CD14-positive monocyte (primary cell): ENCODE results near the gene PCDHB9. TPM values are rescaled to one million over a fixed set of nuclear protein-coding genes. Genes with fewer than 3 reads are reported as not detected.
A peak's percentile ranks its signal among the peaks of the same experiment; 100 is the strongest.
"Not testable (repeated sequence)": the region's sequence is repeated elsewhere in the genome, so short reads cannot be mapped to it uniquely, and the experiment has no call there.

Experiments used
- DNase-seq, 3 donors: peaks; one replicate each; pipeline ENCODE4 v3.0.0-alpha.2; 2011 to 2022
- H2AFZ ChIP-seq: 2 replicates; pipeline ENCODE4 v1.6.0; 2012; ENCODE audit warnings: mild to moderate bottlenecking, low read depth, low read length, inconsistent platforms; ENCODE audit not compliant: insufficient read depth, poor library complexity, severe bottlenecking
- H3K27ac ChIP-seq, 2 donors: 1 replicate in 1 of 2; 2 replicates in 1 of 2; pipeline ENCODE4 v1.5.1; 2012 to 2013; ENCODE audit warnings: low read length in 2 of 2, control low read depth in 1 of 2, inconsistent platforms in 1 of 2, low read depth in 1 of 2, mild to moderate bottlenecking in 1 of 2
- H3K27me3 ChIP-seq, 2 donors: one replicate each; pipeline versions ENCODE4 v1.6.0 to v1.6.1; 2011 to 2013; ENCODE audit warnings: low read length in 2 of 2; ENCODE audit not compliant: control insufficient read depth in 2 of 2, insufficient read depth in 2 of 2
- H3K36me3 ChIP-seq, 2 donors: replicated peaks in 1 of 2; 1 replicate in 1 of 2; 2 replicates in 1 of 2; pipeline versions ENCODE4 v1.5.1 to v1.6.1; 2012 to 2013; ENCODE audit warnings: low read length in 2 of 2, control low read depth in 1 of 2, inconsistent platforms in 1 of 2, mild to moderate bottlenecking in 1 of 2; ENCODE audit not compliant: insufficient read depth in 2 of 2, control insufficient read depth in 1 of 2
- H3K4me1 ChIP-seq, 2 donors: 1 replicate in 1 of 2; 2 replicates in 1 of 2; pipeline versions ENCODE4 v1.5.1 to v1.6.1; 2012 to 2013; ENCODE audit warnings: low read length in 2 of 2, control low read depth in 1 of 2, inconsistent platforms in 1 of 2, mild to moderate bottlenecking in 1 of 2, moderate library complexity in 1 of 2; ENCODE audit not compliant: insufficient read depth in 2 of 2, control insufficient read depth in 1 of 2
- H3K4me2 ChIP-seq: replicated peaks from 2 replicates; pipeline ENCODE3; 2012; ENCODE audit warnings: low read length, moderate library complexity, mild to moderate bottlenecking; ENCODE audit not compliant: poor library complexity, severe bottlenecking; ENCODE audit errors: extremely low read depth
- H3K4me3 ChIP-seq, 3 experiments: fragments of 200-600 bp in 1 of 3; sonication (generic) in 1 of 3; replicated peaks in 1 of 3; 1 replicate in 2 of 3; 2 replicates in 1 of 3; pipeline ENCODE4 v1.5.1; 2011 to 2013; ENCODE audit warnings: low read length in 3 of 3, mild to moderate bottlenecking in 3 of 3, control low read depth in 2 of 3, low read depth in 2 of 3, inconsistent platforms in 1 of 3, moderate library complexity in 1 of 3
- H3K79me2 ChIP-seq: 2 replicates; pipeline ENCODE4 v1.6.0; 2012; ENCODE audit warnings: mild to moderate bottlenecking, control low read depth, inconsistent platforms, low read length, moderate library complexity; ENCODE audit not compliant: insufficient read depth
- H3K9ac ChIP-seq: 2 replicates; pipeline ENCODE4 v1.6.0; 2017; ENCODE audit warnings: low read length, mild to moderate bottlenecking; ENCODE audit not compliant: insufficient read depth, poor library complexity, severe bottlenecking
- H3K9me3 ChIP-seq, 2 donors: replicated peaks in 1 of 2; 1 replicate in 1 of 2; 2 replicates in 1 of 2; pipeline versions ENCODE4 v1.5.1 to v1.6.1; 2012 to 2013; ENCODE audit warnings: low read length in 2 of 2, control low read depth in 1 of 2; ENCODE audit not compliant: control insufficient read depth in 1 of 2, insufficient read depth in 1 of 2
- H4K20me1 ChIP-seq: 2 replicates; pipeline ENCODE4 v1.6.0; 2012; ENCODE audit warnings: mild to moderate bottlenecking, low read length, control low read depth, moderate library complexity; ENCODE audit not compliant: insufficient read depth
- H3K27ac Mint-ChIP-seq, 7 donors: one replicate each; pipeline ENCODE4 v1.8.0; 2020; ENCODE audit warnings: mild to moderate bottlenecking in 7 of 7, mixed read lengths in 7 of 7, moderate library complexity in 6 of 7, inconsistent platforms in 2 of 7
- H3K27me3 Mint-ChIP-seq, 3 donors: one replicate each; pipeline ENCODE4 v1.8.0; 2021 to 2022; ENCODE audit warnings: low read depth in 3 of 3, mild to moderate bottlenecking in 3 of 3, mixed read lengths in 3 of 3, moderate library complexity in 3 of 3, inconsistent platforms in 1 of 3
- H3K36me3 Mint-ChIP-seq, 2 donors: one replicate each; pipeline ENCODE4 v1.8.0; 2020; ENCODE audit warnings: mixed read lengths in 2 of 2, inconsistent platforms in 1 of 2, mild to moderate bottlenecking in 1 of 2
- H3K4me1 Mint-ChIP-seq: one replicate; pipeline ENCODE4 v1.8.0; 2020; ENCODE audit warnings: mild to moderate bottlenecking, mixed read lengths
- H3K4me3 Mint-ChIP-seq, 2 donors: one replicate each; pipeline ENCODE4 v1.8.0; 2020; ENCODE audit warnings: mild to moderate bottlenecking in 2 of 2, mixed read lengths in 2 of 2, moderate library complexity in 1 of 2
- H3K9me3 Mint-ChIP-seq, 7 donors: one replicate each; pipeline ENCODE4 v1.8.0; 2020 to 2022; ENCODE audit warnings: mixed read lengths in 7 of 7, mild to moderate bottlenecking in 6 of 7, moderate library complexity in 6 of 7, inconsistent platforms in 2 of 7
- CTCF ChIP-seq: fragments of 200-600 bp; IDR thresholded peaks from one replicate; pipeline ENCODE4 v1.8.0; 2022; ENCODE audit warnings: antibody characterized with exemption, mild to moderate bottlenecking
- WGBS: methylation state at CpG from one replicate; pipeline ENCODE4 v1.1.5; 2013; ENCODE audit warnings: missing lambda C conversion rate; ENCODE audit not compliant: insufficient coverage; 5-methylcytosine and 5-hydroxymethylcytosine counted together
- intact Hi-C, 2 donors: fragments of 100-400 bp; cut with micrococcal nuclease; formaldehyde crosslinking; loops; one replicate each; pipeline versions ENCODE4 v1.15.0 to v1.15.1; 2023
- polyA minus RNA-seq: library from RNA; depleted of rRNA, polyadenylated mRNA; stranded (reverse); fragments of >200 nt; gene quantifications from 2 replicates; pipeline ENCODE4 v1.2.3, GENCODE V29; 2012
- polyA plus RNA-seq, 3 donors: library from polyadenylated mRNA; depleted of rRNA in 1 of 3; unstranded in 2 of 3; stranded (reverse) in 1 of 3; fragments of 300-500 nt in 2 of 3; fragments of >200 nt in 1 of 3; fragmentation: Illumina TruSeq in 2 of 3; gene quantifications; 1 replicate in 2 of 3; 2 replicates in 1 of 3; pipeline ENCODE4 v1.2.3, GENCODE V29; 2012 to 2021
- total RNA-seq, 12 experiments: library from RNA in 1 of 12; stranded (reverse) in 1 of 12; fragments of 120-200 nt in 1 of 12; gene quantifications; one replicate each; pipeline ENCODE4 v1.2.4 and lab custom pipeline; 2013 to 2026; ENCODE audit warnings: mixed read lengths in 6 of 12, inconsistent platforms in 1 of 12

Gene PCDHB9
- not detected for total RNA-seq (2013)
- polyA plus RNA-seq (not detected), polyA minus RNA-seq (not detected in 2 replicates), total RNA-seq (lab: John Stamatoyannopoulos, UW) (0 to 0.75 (median 0.07) reads per million in 11 experiments)

DNA sequence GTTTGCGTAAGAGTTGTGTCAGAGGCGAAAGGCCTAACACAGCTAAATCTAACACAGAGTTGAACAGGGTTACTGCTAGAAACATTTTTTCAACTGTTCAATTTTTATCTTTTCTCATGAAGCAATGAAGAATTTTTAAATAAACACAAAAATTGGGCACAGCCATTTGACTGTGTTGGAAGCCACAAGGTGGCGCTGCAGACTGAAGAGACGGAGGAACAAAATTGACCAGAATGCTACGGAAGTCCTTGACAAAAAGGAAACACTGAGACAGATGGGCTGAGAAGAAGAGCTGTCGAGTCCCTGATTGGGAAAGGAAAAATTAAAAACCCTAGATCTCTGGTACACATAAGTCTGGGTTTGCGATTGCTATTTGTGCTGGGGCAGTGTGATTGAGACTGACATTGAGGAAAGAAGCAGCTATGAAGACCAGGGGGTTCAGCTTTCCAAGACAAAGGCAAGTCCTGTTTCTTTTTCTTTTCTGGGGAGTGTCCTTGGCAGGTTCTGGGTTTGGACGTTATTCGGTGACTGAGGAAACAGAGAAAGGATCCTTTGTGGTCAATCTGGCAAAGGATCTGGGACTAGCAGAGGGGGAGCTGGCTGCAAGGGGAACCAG, at the start of gene PCDHB9:
PCDHB9 (plus strand) TSS at position 265 of the 616 bp plus-strand sequence; CDS start at position 423, 158 bp downstream.
- Mint-ChIP-seq H3K4me1 (no peaks in the 10 kb centered on the region), H3K27ac (no peak within 1 kb of the TSS), H3K36me3 (no peaks in the 10 kb centered on the region), H3K9me3 (peaks cover 17 to 65% (median 59%) of the 10 kb centered on the region in 7 donors), H3K4me3 (no peak within 1 kb of the TSS), H3K27me3 (peaks cover 10 to 50% (median 33%) of the 10 kb centered on the region in 3 donors)
- Histone ChIP-seq H3K4me3 (no peak within 1 kb of the TSS), H3K9ac (no peak within 1 kb of the TSS), H3K27me3 (peaks cover 2 to 39% of the 10 kb centered on the region in 2 donors), H3K36me3 (no peaks in the 10 kb centered on the region), H3K27ac (no peak within 1 kb of the TSS), H2AFZ (no peak within 1 kb of the TSS), H3K79me2 (no peaks in the 10 kb centered on the region), H3K4me2 (no peak within 1 kb of the TSS), H3K4me1 (no peaks in the 10 kb centered on the region), H3K9me3 (peaks cover 44 to 57% of the 10 kb centered on the region in 2 donors), H4K20me1 (no peaks in the 10 kb centered on the region)
- WGBS, result 4% methylated on average over 4 of the region's 9 CpGs
- DNase-seq, result no peak
- no peak for TF ChIP-seq CTCF
- intact Hi-C loops, result no loop called here

DNA sequence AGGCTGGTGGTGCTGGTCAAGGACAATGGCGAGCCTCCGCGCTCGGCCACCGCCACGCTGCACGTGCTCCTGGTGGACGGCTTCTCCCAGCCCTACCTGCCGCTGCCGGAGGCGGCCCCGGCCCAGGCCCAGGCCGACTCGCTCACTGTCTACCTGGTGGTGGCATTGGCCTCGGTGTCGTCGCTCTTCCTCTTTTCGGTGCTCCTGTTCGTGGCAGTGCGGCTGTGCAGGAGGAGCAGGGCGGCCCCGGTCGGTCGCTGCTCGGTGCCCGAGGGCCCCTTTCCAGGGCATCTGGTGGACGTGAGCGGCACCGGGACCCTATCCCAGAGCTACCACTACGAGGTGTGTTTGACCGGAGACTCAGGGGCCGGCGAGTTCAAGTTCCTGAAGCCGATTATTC, 49.6 kb upstream of the PCDHB9 start:
- WGBS, result 47% methylated on average over 27 of the region's 34 CpGs
- H3K4me1 ChIP-seq, H3K27ac ChIP-seq, H4K20me1 ChIP-seq, H3K4me2 ChIP-seq, intact Hi-C loops, H3K9ac ChIP-seq, H3K36me3 ChIP-seq, H3K36me3 Mint-ChIP-seq, H3K4me1 Mint-ChIP-seq, H3K4me3 ChIP-seq, DNase-seq, H3K27me3 ChIP-seq, H3K79me2 ChIP-seq, H2AFZ ChIP-seq, H3K4me3 Mint-ChIP-seq: not testable (repeated sequence)
- H3K9me3 ChIP-seq, result peaks cover 28% of the 10 kb centered on the region in 2 donors
- Mint-ChIP-seq H3K27ac (peak overlapping the region in 1 of 7 donors; percentile 41), H3K9me3 (peaks cover 23 to 45% (median 36%) of the 10 kb centered on the region in 7 donors), H3K27me3 (peaks cover 1 to 19% (median 3%) of the 10 kb centered on the region in 3 donors)
